ENCODE results near the gene LIF.
A peak's percentile ranks its signal among the peaks of the same experiment; 100 is the strongest.

LIF gene

DNA sequence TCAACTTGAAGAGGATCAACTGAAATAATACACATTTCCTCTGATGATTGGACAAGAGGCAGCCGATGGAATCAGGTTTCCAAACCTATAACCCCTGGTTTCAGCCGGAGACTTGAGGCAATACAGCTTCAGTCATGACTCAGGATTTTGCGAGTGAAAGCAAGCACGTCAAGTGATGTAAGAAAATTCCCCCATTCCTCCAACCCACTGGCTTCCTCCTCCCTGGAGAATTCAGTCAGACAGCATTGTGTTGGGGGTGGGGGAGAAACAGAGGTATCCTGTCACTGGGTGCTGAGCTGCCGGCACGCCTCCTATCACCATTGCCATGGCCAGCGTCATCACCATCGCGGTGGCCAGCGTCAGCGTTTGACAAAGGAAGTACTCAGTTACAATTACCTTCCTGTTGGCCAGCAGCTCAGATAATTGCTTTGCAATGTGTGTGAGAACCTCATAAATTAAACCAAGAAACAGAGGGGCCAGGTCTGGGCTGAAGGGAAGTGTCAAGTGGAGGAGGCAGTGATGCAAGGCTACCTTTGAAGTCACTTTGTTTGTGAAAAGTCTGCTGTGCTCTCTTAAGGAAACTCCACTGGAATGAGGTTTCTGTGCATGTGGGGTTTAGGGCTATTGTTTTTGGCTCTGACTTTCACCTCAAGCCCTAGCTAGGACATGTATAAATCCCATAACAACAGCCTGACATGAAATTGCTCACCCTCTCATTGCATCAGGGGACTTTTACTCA lies 50.2 kb downstream of the LIF start:
- no peaks in the 10 kb centered on the region for H4K20me1 ChIP-seq (ENCODE audit: insufficient read depth, low read length, poor library complexity, severe bottlenecking)
- H3K79me2 ChIP-seq (ENCODE audit: insufficient read depth, low read length): no peaks in the 10 kb centered on the region
- peak overlapping the region; percentile 55 for H3K4me3 ChIP-seq (ENCODE audit: low read length, poor library complexity, severe bottlenecking)
- no peaks in the 10 kb centered on the region for H3K9me3 ChIP-seq (ENCODE audit: insufficient read depth, low read depth, low read length)
- H2AFZ ChIP-seq (ENCODE audit: low read length): peak overlapping the region; percentile 52
- H3F3A ChIP-seq (ENCODE audit: low read depth): no peaks in the 10 kb centered on the region
- peak overlapping the region; percentile 79 for H3K4me2 ChIP-seq (ENCODE audit: low read depth, low read length, poor library complexity, severe bottlenecking)
- H3K9ac ChIP-seq (ENCODE audit: low read depth, low read length, poor library complexity, severe bottlenecking): peak overlapping the region; percentile 65
- no peaks in the 10 kb centered on the region for H3K9me2 ChIP-seq (replicated peaks; ENCODE audit: low read depth, low read length)
- H3K36me3 ChIP-seq (ENCODE audit: insufficient read depth, low read length): no peaks in the 10 kb centered on the region
- H3K27me3 ChIP-seq (ENCODE audit: insufficient read depth, low read length, poor library complexity, severe bottlenecking): no peaks in the 10 kb centered on the region
- no peak for TF ChIP-seq EZH2phosphoT487 (IDR thresholded peaks at IDR 0.05; ENCODE audit: borderline replicate concordance)
- TF ChIP-seq, protein P1, sequence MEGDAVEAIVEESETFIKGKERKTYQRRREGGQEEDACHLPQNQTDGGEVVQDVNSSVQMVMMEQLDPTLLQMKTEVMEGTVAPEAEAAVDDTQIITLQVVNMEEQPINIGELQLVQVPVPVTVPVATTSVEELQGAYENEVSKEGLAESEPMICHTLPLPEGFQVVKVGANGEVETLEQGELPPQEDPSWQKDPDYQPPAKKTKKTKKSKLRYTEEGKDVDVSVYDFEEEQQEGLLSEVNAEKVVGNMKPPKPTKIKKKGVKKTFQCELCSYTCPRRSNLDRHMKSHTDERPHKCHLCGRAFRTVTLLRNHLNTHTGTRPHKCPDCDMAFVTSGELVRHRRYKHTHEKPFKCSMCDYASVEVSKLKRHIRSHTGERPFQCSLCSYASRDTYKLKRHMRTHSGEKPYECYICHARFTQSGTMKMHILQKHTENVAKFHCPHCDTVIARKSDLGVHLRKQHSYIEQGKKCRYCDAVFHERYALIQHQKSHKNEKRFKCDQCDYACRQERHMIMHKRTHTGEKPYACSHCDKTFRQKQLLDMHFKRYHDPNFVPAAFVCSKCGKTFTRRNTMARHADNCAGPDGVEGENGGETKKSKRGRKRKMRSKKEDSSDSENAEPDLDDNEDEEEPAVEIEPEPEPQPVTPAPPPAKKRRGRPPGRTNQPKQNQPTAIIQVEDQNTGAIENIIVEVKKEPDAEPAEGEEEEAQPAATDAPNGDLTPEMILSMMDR (conservative IDR thresholded peaks at IDR 0.05; ENCODE audit: low read length): no peak
- peaks cover 53% of the 10 kb centered on the region for H3K4me1 ChIP-seq (ENCODE audit: insufficient read depth, low read length, poor library complexity, severe bottlenecking)

DNA sequence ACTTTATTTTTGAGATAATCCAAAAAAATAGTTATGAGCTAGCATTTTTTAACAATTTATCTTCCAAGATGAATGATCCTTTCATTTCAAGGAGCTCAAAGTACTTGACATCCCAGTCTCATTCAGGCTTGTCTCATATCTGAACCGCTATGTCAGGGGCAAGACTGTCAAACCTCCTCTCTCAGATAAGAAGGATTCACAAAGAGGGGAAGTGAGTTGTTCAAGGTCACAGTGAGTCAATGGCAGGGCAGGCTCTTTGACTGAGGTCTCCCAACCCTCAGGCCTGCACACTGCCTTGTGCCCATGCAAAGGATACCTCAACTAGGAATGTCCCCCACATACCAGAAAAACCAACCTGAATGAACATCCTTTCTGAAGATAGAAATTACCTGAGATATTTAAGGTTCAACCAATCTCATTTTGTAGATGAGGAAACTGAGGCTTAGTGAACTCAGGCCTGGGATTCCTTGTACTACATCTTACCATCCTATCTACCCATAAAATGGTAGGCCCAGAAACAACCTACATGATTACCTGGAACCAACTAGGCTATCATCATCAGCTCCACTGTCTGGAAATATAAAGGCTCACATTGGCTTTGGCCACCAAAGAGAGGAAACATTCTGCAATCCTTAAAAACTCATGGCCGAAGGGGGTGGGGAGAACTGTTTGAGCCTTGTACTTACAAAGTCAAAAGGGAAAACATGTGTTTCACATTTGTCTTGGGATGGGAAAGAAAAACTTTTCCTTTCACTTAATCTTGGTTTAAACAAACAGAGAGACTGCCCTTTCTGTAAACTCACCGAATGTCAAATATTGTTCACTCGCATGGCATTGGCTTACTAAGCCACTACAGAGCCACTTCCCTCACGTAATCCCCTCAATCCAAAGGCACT lies 51.1 kb downstream of the LIF start:
- H3K36me3 ChIP-seq (ENCODE audit: insufficient read depth, low read length): no peaks in the 10 kb centered on the region
- no peaks in the 10 kb centered on the region for H3K9me3 ChIP-seq (ENCODE audit: insufficient read depth, low read depth, low read length)
- no peaks in the 10 kb centered on the region for H3F3A ChIP-seq (ENCODE audit: low read depth)
- H3K4me3 ChIP-seq (ENCODE audit: low read length, poor library complexity, severe bottlenecking): peak overlapping the region; percentile 55
- H3K9ac ChIP-seq (ENCODE audit: low read depth, low read length, poor library complexity, severe bottlenecking): no peak overlapping the region
- peaks cover 60% of the 10 kb centered on the region for H3K4me1 ChIP-seq (ENCODE audit: insufficient read depth, low read length, poor library complexity, severe bottlenecking)
- H3K9me2 ChIP-seq (replicated peaks; ENCODE audit: low read depth, low read length): no peaks in the 10 kb centered on the region
- no peaks in the 10 kb centered on the region for H4K20me1 ChIP-seq (ENCODE audit: insufficient read depth, low read length, poor library complexity, severe bottlenecking)
- no peaks in the 10 kb centered on the region for H3K79me2 ChIP-seq (ENCODE audit: insufficient read depth, low read length)
- TF ChIP-seq, protein P1 (conservative IDR thresholded peaks at IDR 0.05; ENCODE audit: low read length): no peak
- no peak for TF ChIP-seq EZH2phosphoT487 (IDR thresholded peaks at IDR 0.05; ENCODE audit: borderline replicate concordance)
- H3K27me3 ChIP-seq (ENCODE audit: insufficient read depth, low read length, poor library complexity, severe bottlenecking): no peaks in the 10 kb centered on the region
- H3K4me2 ChIP-seq (ENCODE audit: low read depth, low read length, poor library complexity, severe bottlenecking): peak overlapping the region; percentile 79
- peak overlapping the region; percentile 52; the same call in 1 of the 2 replicates for H2AFZ ChIP-seq (ENCODE audit: low read length)

DNA sequence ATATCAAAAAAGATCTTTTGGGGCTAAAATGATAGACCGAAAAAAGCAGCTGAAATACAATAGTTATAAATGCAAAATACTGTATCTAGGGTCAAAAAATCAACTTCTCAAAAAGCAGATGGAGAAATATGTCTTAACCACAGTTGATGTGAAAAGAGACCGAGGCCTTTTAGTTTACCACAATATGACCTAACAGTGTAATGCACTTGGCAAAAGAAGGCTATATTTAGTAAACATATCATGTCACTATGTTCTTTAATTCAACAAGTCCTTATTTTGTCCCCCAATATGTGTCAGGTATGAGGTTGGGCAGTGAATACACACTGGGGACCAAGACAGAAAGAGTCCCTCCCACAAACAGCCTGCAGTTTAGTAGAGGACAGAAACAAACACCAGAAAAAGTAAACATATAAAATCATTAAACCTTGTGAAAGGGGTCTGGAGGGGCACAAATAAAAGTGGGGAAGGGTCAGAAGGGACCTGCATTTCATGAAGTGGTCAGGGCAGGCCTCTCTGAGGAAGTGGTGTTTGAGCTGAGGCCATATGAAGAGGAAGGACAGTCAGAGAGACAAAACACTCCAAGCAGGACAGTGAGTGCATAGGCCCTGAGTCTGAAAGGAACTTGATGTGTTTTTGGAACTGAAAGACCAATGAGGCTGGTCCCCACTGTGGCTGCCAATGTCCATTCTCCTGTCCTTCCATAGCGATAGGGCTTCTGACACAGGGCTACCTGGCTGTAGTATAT lies 53.4 kb downstream of the LIF start:
- Histone ChIP-seq H2AFZ (ENCODE audit: low read length) (peak overlapping the region; percentile 62; the same call in 1 of the 2 replicates), H3K9ac (ENCODE audit: low read depth, low read length, poor library complexity, severe bottlenecking) (no peak overlapping the region), H3K36me3 (ENCODE audit: insufficient read depth, low read length) (no peaks in the 10 kb centered on the region), H3K9me2 (replicated peaks; ENCODE audit: low read depth, low read length) (no peaks in the 10 kb centered on the region), H3K4me2 (ENCODE audit: low read depth, low read length, poor library complexity, severe bottlenecking) (no peak overlapping the region), H3K9me3 (ENCODE audit: insufficient read depth, low read depth, low read length) (no peaks in the 10 kb centered on the region), H3K27me3 (ENCODE audit: insufficient read depth, low read length, poor library complexity, severe bottlenecking) (no peaks in the 10 kb centered on the region), H4K20me1 (ENCODE audit: insufficient read depth, low read length, poor library complexity, severe bottlenecking) (no peaks in the 10 kb centered on the region), H3K79me2 (ENCODE audit: insufficient read depth, low read length) (no peaks in the 10 kb centered on the region), H3K4me3 (ENCODE audit: low read length, poor library complexity, severe bottlenecking) (no peak overlapping the region), H3K4me1 (ENCODE audit: insufficient read depth, low read length, poor library complexity, severe bottlenecking) (peaks cover 80% of the 10 kb centered on the region), H3F3A (ENCODE audit: low read depth) (no peaks in the 10 kb centered on the region)
- TF ChIP-seq EZH2phosphoT487 (IDR thresholded peaks at IDR 0.05; ENCODE audit: borderline replicate concordance): no peak
- TF ChIP-seq, protein P1 (conservative IDR thresholded peaks at IDR 0.05; ENCODE audit: low read length): no peak
